D721Med (cell line): ENCODE measurements around the gene SUDS3.

Source experiments
- DNase-seq: peaks from one replicate; pipeline ENCODE4 v3.0.0; 2011; ENCODE audit warnings: low spot score; ENCODE audit not compliant: insufficient read length
- FAIRE-seq: peaks from 2 replicates; lab custom pipeline; 2011; peaks lifted over from hg19 to GRCh38; lab: Jason Lieb, UNC
- TF ChIP-seq, protein P1 (sequence below): IDR thresholded peaks from 2 replicates; pipeline ENCODE4 v1.5.1; 2012; ENCODE audit warnings: mild to moderate bottlenecking, control low read depth; ENCODE audit not compliant: insufficient read depth; ENCODE audit errors: missing control alignments

Gene SUDS3

DNA sequence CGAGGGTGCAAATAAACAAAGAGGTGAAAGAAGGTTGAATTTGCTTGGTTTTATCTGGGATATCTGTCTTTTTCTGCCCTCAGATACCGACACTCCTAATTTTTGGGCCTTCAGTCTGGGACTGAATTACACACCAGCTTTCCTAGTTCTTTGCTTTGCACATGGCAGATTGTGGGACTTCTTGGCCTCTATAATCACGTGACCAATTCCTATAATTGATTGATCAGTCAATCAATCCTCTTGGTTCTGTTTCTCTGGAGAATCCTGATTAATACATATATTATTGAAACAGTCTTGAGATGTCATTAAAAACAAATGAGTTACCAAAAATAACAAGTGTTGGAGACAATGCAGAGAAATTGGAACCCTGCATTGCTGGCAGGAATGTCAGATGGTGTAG lies 62.7 kb downstream of the SUDS3 start:
- FAIRE-seq (no peak), DNase-seq (no peak)
- TF ChIP-seq, protein P1, sequence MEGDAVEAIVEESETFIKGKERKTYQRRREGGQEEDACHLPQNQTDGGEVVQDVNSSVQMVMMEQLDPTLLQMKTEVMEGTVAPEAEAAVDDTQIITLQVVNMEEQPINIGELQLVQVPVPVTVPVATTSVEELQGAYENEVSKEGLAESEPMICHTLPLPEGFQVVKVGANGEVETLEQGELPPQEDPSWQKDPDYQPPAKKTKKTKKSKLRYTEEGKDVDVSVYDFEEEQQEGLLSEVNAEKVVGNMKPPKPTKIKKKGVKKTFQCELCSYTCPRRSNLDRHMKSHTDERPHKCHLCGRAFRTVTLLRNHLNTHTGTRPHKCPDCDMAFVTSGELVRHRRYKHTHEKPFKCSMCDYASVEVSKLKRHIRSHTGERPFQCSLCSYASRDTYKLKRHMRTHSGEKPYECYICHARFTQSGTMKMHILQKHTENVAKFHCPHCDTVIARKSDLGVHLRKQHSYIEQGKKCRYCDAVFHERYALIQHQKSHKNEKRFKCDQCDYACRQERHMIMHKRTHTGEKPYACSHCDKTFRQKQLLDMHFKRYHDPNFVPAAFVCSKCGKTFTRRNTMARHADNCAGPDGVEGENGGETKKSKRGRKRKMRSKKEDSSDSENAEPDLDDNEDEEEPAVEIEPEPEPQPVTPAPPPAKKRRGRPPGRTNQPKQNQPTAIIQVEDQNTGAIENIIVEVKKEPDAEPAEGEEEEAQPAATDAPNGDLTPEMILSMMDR, result no peak

DNA sequence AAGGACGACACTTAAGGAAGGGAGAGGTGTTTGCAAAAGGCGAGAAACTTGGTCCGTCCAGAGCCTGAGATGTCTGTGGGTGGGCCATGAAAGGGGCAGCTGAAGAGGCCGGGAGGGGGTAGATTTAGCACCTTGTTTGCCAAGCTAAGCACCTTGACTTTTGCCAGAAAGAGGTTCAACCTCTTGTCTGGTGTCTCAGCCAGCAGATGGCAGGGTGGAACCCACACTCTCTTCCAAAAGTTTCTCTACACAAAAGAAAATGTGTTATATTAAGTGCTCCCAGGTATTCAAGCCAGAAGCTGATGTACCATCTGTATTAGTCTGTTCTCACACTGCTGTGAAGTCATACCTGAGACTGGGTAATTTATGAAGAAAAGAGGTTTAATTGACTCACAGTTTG lies 69.9 kb downstream of the SUDS3 start:
- DNase-seq, result no peak
- TF ChIP-seq, protein P1, result no peak
- no peak for FAIRE-seq

DNA sequence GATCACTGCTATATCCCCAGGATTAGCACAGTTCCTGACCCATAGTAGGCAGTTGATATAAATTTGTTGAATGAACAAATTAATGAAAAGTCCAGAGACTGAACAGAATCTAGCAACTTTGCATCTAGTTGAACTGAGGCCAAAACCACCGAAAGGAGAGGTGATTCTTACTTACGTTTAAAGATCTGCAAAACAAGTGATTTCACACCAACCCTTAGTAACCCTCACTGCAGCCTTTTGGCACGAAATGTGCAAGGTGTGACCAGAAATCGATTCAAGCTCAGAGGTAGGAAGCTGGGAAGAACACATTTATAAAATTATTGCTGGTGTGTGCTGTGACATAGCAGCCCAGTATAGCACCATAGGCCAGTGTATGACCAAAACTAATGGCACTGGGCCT lies 70.8 kb downstream of the SUDS3 start:
- TF ChIP-seq, protein P1, result no peak
- DNase-seq (no peak), FAIRE-seq (no peak)

DNA sequence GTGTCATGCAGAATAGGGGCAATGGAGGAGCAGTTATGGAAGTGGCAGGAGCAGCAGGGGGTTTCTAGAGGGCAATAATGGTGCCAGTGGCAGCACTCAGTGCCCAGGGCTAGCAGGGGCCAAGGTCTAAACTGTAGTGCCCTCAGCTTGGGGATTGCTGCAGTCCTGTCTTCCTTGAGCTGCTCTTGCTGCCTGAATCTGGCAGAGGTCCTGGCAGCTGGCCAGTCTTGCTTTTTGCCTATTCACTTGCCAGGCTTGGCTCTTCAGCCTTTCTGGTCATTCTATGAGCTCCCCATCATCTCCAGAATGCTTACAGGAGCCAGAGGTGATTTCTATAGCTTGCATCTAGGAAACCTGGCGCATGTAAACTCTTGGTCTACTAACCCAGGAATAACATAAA lies 72.0 kb downstream of the SUDS3 start:
- DNase-seq, result no peak
- TF ChIP-seq, protein P1, result no peak
- no peak for FAIRE-seq

DNA sequence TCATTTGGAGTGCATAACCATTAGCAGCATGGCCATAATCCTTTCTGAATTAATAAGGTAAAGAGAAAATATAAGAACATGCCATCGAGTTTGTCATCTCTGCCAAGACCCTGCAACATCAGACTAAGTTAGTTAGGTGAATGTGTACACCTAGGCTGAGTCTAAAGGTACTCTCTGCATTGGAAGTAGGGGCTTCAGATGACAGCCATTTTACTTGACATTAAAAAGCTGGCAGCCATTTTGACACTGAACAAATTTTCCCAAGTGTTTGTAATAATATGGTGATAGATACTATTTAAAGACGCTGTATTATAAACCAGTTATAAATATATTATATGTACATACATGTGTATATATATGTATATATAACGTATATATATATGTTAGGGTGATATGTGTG lies 79.0 kb downstream of the SUDS3 start:
- FAIRE-seq, result no peak
- TF ChIP-seq, protein P1, result no peak
- no peak for DNase-seq

DNA sequence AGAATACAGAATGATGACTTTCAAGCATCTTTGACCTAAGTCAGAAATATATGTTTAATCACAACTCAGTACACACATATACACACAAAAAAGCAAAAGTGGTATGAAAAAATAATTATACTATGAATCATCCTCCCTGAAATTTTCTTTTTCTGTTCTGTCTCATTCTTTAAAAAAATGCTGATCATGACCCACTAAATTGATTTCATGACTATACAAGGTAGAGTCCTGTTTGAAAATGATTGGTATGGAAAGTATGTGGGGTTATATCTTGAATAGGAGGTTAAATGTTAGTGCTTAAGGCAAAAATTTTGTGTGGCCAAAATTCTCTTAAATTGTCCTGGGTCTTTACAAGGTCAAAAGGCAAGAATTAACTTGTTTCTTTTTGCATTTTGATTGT lies 80.4 kb downstream of the SUDS3 start:
- TF ChIP-seq, protein P1, result no peak
- FAIRE-seq, result no peak
- DNase-seq, result no peak

DNA sequence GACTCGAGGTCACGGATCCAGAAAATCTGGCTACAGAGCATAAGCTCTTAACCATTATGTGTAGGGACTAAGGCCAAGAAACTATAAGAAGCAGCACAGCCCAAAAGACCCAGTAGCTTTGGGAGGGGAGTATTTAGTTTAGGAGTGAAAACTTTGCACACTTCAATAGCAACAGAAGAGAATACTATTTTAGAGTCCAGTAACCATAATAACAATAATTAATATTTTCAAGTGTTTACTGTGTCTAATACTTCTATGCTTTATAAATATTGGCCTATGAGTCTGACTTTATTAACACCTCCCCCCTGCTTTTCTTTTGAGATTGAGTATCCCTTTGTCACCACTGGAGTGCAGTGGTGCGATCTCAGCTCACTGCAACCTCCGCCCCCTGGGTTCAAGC lies 82.8 kb downstream of the SUDS3 start:
- DNase-seq, result no peak
- TF ChIP-seq, protein P1, result no peak
- FAIRE-seq, result no peak
